Stimulated activated CD4-positive, alpha-beta T cell treated with anti-CD3 and anti-CD28 coated beads, TNF-alpha, amount 100 ng/mL, for 48 hours (primary cell): Measurements from ENCODE around the gene SOX18.
"Not testable (repeated sequence)": the region's sequence is repeated elsewhere in the genome, so short reads cannot be mapped to it uniquely, and the experiment has no call there.

Experiments used
- DNase-seq, 3 donors: peaks; one replicate each; pipeline ENCODE4 v3.0.0-alpha.2; 2020; ENCODE audit warnings: low read depth in 3 of 3

Gene SOX18

GRCh38 chr20:64049060-64049877, at the start of gene SOX18:
TSS of gene SOX18 (minus strand) at chr20:64049639. CDS start at chr20:64049516, 123 bp downstream.
- DNase-seq = no peak

- no peak for DNase-seq
Measured at GRCh38 chr20:64098471-64099013, 49.1 kb upstream of the SOX18 start.

- no peak for DNase-seq
Measured at GRCh38 chr20:64096535-64096934, 47.1 kb upstream of the SOX18 start.

- no peak for DNase-seq
Measured at GRCh38 chr20:64095927-64096326, 46.5 kb upstream of the SOX18 start.

- no peak for DNase-seq
Measured at GRCh38 chr20:64095455-64095854, 46.0 kb upstream of the SOX18 start.

- no peak for DNase-seq
Measured at GRCh38 chr20:64093013-64093503, 43.6 kb upstream of the SOX18 start.

- no peak for DNase-seq
Measured at GRCh38 chr20:64092258-64093012, 43.0 kb upstream of the SOX18 start.

- DNase-seq = no peak
Measured at GRCh38 chr20:64091770-64092169, 42.3 kb upstream of the SOX18 start.

GRCh38 chr20:64091340-64091739, 41.9 kb upstream of the SOX18 start:
- no peak for DNase-seq

DNA sequence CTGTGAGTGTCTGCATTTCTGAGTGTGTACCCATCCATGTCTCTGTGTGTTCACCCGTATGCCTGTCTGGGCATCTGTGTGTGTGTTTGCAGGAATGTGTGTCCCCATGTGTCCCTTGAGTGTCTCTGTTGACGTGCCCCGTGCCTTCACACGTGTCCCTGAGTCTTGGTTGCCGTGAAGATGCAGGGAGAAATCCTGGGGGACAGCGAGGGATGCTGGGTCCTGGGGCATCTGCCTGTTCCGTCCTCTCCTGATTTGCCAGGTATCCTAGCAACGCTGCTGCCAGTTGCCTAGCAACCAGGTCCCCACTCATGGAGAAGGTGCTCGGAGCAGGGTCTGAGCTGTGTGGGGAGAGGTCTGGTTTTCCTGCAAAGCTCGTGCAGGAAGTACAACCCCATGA, 40.7 kb upstream of the SOX18 start:
- no peak for DNase-seq

DNA sequence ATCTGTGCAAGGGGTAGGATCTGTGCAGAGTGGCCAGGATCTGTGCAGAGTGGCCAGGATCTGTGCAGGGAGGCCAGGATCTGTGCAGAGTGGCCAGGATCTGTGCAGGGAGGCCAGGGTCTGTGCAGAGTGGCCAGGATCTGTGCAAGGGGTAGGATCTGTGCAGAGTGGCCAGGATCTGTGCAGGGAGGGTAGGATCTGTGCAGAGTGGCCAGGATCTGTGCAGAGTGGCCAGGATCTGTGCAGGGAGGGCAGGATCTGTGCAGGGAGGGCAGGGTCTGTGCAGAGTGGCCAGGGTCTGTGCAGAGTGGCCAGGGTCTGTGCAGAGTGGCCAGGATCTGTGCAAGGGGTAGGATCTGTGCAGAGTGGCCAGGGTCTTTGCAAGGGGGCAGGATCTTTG, 39.1 kb upstream of the SOX18 start:
- DNase-seq = not testable (repeated sequence)

DNA sequence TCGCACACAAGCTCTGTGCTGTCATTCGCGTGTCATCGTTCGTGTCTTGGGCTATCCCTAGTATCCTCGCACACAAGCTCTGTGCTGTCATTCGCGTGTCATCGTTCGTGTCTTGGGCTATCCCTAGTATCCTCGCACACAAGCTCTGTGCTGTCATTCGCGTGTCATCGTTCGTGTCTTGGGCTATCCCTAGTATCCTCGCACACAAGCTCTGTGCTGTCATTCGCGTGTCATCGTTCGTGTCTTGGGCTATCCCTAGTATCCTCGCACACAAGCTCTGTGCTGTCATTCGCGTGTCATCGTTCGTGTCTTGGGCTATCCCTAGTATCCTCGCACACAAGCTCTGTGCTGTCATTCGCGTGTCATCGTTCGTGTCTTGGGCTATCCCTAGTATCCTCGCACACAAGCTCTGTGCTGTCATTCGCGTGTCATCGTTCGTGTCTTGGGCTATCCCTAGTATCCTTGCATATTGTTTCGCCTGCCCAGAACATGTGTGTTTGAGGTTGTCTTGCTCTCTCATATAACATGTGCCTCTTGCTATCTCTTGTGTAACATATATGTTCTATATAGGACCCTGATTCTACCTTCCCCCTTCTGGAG, 37.9 kb upstream of the SOX18 start:
- not testable (repeated sequence) for DNase-seq

DNA sequence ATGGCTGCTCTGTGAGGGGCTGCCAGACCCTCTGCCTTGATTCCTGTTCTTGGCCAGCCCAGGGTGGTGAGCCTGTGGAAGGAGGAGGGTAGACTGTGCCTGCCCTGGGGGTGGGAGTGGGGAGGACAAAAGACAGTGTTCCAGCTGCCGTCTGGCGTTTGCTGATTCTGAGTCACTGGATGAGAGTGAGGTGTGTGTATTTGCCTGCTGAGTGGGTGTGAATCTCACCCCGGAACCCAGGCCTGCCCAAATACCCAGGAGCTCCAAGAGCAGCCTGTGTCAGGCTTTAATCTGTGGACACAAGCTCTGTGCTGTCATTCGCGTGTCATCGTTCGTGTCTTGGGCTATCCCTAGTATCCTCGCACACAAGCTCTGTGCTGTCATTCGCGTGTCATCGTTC, 37.4 kb upstream of the SOX18 start:
- no peak for DNase-seq

DNA sequence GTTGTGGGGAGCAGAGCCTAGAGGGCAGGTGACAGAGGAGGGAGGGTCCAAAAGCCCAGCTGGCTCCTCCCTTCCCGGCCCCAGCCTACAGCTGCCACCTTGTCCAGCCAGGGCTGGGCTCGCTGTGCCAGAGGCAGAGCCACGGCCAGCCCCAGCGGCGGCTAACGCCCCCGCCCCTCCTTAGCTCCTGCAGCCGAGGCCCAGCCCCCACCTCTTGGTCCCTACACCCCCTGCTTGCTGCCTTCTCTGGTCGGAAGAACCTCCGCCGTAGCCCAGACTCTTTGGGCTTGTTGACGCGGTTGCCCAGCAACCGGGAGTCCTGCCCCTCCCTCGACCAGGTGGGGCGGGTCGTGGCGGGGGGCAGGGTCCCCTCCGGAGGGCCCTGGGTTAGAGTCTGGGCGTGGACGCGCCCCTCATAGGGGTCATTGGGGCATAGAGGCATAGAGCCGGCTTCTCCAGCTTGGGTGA, 35.3 kb upstream of the SOX18 start:
- DNase-seq = no peak

- no peak for DNase-seq
Measured at GRCh38 chr20:64083804-64084684, 34.6 kb upstream of the SOX18 start, which contains the start of gene LKAAEAR1. TSS of gene LKAAEAR1 (minus strand) at chr20:64084398. CDS start at chr20:64084219, 179 bp downstream.

DNA sequence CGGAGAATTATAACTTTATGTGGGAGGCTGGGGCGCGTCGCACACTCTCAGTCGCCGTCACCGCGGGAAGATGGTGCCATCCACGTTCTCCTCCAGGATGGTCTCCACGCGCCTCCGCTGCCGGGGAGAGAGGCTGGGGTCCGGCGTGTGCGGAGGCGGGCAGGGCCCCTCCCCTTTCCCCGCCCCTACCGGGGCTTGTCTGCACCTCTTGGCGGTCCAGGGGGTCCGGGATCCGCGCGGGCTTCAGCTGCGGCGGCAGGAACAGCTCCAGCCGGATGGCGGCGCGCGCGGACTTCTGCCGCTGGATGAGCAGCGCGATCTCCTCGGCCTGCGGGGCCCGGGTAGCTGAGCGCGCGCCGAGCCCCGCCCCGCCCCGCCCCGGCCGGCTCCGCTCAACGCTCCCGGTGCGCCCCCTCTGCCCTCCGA, 34.0 kb upstream of the SOX18 start:
- DNase-seq = peak in 2 of 3 donors; percentile 43 to 74

- no peak for DNase-seq
Measured at GRCh38 chr20:64082820-64083377, 33.5 kb upstream of the SOX18 start.

- DNase-seq = no peak
Measured at GRCh38 chr20:64082126-64082731, 32.8 kb upstream of the SOX18 start.

DNA sequence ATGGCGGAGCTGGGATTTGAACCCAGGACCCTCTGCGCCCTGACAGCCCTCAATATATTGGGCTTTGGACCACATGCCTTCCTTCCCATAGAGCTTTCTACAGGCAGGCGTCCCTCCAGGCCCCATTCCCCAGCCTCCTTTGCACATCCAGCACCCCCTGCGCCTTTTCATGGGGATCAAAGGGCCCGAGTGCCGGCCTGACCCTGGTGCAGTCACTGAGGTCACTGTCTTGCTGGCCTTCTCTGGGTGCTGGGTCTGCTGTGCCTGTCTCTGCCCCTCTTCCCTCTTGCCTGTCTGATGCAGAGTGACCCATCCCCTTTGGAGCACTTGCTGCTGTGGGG, 32.2 kb upstream of the SOX18 start:
- no peak for DNase-seq
